Measurements from ENCODE around the gene COL12A1. TPM values are rescaled to one million over a fixed set of nuclear protein-coding genes. Genes with fewer than 3 reads are reported as not detected.

The COL12A1 gene
- total and polyA plus RNA-seq, 2 of the 13 experiments (the other 11 are each of a cell fraction or from before 2014, with no cell fraction given) = 0.02 TPM; not detected in 1

DNA sequence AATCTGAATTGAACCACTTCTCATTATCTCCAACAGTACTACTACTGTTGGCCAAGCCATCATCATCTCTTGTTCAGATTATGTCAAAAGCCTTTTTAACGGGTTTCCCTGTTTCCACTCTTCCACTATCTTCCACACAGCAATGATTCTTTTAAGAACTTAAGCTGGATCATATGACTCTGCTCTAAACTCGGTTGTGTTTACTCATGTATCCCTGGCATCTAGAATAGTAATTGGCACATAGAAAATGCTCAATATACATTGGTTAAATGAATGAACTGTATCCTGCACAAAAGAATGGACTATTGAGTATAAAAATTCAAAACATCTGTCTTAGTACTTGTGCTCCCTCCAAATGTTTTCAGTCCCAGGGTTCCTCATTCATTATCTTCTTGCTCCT is 40.5 kb upstream of the COL12A1 start:
- H3K27me3 ChIP-seq (ENCODE audit: control insufficient read depth in 1 of 2, insufficient read depth in 2 of 2, low read length in 2 of 2) = no peaks in the 10 kb centered on the region; a peak in 1 of 5 replicates
- CTCF ChIA-PET (ENCODE audit: low intra/inter-chr PET ratio, low total read pairs) = no interaction called here
- no peak overlapping the region for H3K27ac ChIP-seq (ENCODE audit: extremely low read length, insufficient read depth, low read length)
- H3K36me3 ChIP-seq (replicated peaks in 1 of 2; ENCODE audit: control insufficient read depth in 1 of 2, insufficient read depth in 2 of 2, low read length in 2 of 2) = no peaks in the 10 kb centered on the region; a peak in 1 of 5 replicates
- intact Hi-C loops (cut with micrococcal nuclease; ENCODE audit: unreplicated experiment) (no loop called here), in situ Hi-C loops (cut with HindIII; ENCODE audit: extremely low pct_ligation_motif_present, low pct_unique_long_range_greater_than_20kb) (no loop called here)
- ATAC-seq (no peak), FAIRE-seq (no peak), DNase-seq (ENCODE audit: low spot score) (no peak)
- H3K79me2 ChIP-seq (ENCODE audit: insufficient read depth, low read length) = peaks cover 21% of the 10 kb centered on the region
- no peak overlapping the region for H2AFZ ChIP-seq (ENCODE audit: low read length)
- POLR2A ChIA-PET = no interaction called here
- H4K20me1 ChIP-seq (ENCODE audit: insufficient read depth, low read length) = peaks cover 5% of the 10 kb centered on the region; the same call in 1 of the 2 replicates
- H3K9me3 ChIP-seq (ENCODE audit: low read length) = no peaks in the 10 kb centered on the region
- WGBS (ENCODE audit: low lambda C conversion rate) = 0% methylated on average over 2 of the region's 2 CpGs
- H3K4me1 ChIP-seq (ENCODE audit: insufficient read depth, low read length) = peaks cover 15% of the 10 kb centered on the region
- no TSS peak for BruUV-seq (replicated peaks)
- no peak overlapping the region for H3K4me2 ChIP-seq (ENCODE audit: low read depth, low read length)
- no peak overlapping the region for H3K4me3 ChIP-seq (replicated peaks in 1 of 3; ENCODE audit: insufficient read depth in 1 of 3, low read depth in 2 of 3, low read length in 3 of 3)
- H3K9ac ChIP-seq (ENCODE audit: insufficient read depth, low read depth, low read length) = no peak overlapping the region
- TF ChIP-seq ZFY (CRISPR knock-in tag; IDR thresholded peaks at IDR 0.05) (no peak), MAFG (CRISPR knock-in tag; IDR thresholded peaks at IDR 0.05) (no peak), RAD51 (IDR thresholded peaks at IDR 0.05; ENCODE audit: borderline replicate concordance) (no peak), ZNF883 (CRISPR knock-in tag; IDR thresholded peaks at IDR 0.05; ENCODE audit: not compliant biosample characterization) (no peak), GFI1 (CRISPR knock-in tag; IDR thresholded peaks at IDR 0.05; ENCODE audit: borderline replicate concordance) (no peak), MAFF (IDR thresholded peaks at IDR 0.05; ENCODE audit: low read depth, low read length) (no peak), ZNF713 (CRISPR knock-in tag; IDR thresholded peaks at IDR 0.05) (no peak), HOXA5 (CRISPR knock-in tag; IDR thresholded peaks at IDR 0.05) (no peak), ZNF562 (CRISPR knock-in tag; IDR thresholded peaks at IDR 0.05; ENCODE audit: borderline replicate concordance) (no peak), ZNF709 (CRISPR knock-in tag; IDR thresholded peaks at IDR 0.05) (no peak), ZNF230 (CRISPR knock-in tag; IDR thresholded peaks at IDR 0.05) (no peak), ZNF564 (CRISPR knock-in tag; IDR thresholded peaks at IDR 0.05) (no peak), ZZZ3 (CRISPR knock-in tag; IDR thresholded peaks at IDR 0.05; ENCODE audit: borderline replicate concordance) (no peak), ZSCAN22 (CRISPR knock-in tag; IDR thresholded peaks at IDR 0.05) (no peak)
- TF ChIP-seq, protein P1, sequence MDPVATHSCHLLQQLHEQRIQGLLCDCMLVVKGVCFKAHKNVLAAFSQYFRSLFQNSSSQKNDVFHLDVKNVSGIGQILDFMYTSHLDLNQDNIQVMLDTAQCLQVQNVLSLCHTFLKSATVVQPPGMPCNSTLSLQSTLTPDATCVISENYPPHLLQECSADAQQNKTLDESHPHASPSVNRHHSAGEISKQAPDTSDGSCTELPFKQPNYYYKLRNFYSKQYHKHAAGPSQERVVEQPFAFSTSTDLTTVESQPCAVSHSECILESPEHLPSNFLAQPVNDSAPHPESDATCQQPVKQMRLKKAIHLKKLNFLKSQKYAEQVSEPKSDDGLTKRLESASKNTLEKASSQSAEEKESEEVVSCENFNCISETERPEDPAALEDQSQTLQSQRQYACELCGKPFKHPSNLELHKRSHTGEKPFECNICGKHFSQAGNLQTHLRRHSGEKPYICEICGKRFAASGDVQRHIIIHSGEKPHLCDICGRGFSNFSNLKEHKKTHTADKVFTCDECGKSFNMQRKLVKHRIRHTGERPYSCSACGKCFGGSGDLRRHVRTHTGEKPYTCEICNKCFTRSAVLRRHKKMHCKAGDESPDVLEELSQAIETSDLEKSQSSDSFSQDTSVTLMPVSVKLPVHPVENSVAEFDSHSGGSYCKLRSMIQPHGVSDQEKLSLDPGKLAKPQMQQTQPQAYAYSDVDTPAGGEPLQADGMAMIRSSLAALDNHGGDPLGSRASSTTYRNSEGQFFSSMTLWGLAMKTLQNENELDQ (CRISPR knock-in tag; IDR thresholded peaks at IDR 0.05; ENCODE audit: borderline replicate concordance) = no peak
- TF ChIP-seq, protein P2, sequence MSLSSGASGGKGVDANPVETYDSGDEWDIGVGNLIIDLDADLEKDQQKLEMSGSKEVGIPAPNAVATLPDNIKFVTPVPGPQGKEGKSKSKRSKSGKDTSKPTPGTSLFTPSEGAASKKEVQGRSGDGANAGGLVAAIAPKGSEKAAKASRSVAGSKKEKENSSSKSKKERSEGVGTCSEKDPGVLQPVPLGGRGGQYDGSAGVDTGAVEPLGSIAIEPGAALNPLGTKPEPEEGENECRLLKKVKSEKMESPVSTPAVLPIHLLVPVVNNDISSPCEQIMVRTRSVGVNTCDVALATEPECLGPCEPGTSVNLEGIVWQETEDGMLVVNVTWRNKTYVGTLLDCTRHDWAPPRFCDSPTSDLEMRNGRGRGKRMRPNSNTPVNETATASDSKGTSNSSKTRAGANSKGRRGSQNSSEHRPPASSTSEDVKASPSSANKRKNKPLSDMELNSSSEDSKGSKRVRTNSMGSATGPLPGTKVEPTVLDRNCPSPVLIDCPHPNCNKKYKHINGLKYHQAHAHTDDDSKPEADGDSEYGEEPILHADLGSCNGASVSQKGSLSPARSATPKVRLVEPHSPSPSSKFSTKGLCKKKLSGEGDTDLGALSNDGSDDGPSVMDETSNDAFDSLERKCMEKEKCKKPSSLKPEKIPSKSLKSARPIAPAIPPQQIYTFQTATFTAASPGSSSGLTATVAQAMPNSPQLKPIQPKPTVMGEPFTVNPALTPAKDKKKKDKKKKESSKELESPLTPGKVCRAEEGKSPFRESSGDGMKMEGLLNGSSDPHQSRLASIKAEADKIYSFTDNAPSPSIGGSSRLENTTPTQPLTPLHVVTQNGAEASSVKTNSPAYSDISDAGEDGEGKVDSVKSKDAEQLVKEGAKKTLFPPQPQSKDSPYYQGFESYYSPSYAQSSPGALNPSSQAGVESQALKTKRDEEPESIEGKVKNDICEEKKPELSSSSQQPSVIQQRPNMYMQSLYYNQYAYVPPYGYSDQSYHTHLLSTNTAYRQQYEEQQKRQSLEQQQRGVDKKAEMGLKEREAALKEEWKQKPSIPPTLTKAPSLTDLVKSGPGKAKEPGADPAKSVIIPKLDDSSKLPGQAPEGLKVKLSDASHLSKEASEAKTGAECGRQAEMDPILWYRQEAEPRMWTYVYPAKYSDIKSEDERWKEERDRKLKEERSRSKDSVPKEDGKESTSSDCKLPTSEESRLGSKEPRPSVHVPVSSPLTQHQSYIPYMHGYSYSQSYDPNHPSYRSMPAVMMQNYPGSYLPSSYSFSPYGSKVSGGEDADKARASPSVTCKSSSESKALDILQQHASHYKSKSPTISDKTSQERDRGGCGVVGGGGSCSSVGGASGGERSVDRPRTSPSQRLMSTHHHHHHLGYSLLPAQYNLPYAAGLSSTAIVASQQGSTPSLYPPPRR (CRISPR knock-in tag; IDR thresholded peaks at IDR 0.05; ENCODE audit: borderline replicate concordance) = no peak
- TF ChIP-seq, protein P3, sequence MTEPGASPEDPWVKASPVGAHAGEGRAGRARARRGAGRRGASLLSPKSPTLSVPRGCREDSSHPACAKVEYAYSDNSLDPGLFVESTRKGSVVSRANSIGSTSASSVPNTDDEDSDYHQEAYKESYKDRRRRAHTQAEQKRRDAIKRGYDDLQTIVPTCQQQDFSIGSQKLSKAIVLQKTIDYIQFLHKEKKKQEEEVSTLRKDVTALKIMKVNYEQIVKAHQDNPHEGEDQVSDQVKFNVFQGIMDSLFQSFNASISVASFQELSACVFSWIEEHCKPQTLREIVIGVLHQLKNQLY (CRISPR knock-in tag; IDR thresholded peaks at IDR 0.05) = no peak
- TF ChIP-seq, protein P4, sequence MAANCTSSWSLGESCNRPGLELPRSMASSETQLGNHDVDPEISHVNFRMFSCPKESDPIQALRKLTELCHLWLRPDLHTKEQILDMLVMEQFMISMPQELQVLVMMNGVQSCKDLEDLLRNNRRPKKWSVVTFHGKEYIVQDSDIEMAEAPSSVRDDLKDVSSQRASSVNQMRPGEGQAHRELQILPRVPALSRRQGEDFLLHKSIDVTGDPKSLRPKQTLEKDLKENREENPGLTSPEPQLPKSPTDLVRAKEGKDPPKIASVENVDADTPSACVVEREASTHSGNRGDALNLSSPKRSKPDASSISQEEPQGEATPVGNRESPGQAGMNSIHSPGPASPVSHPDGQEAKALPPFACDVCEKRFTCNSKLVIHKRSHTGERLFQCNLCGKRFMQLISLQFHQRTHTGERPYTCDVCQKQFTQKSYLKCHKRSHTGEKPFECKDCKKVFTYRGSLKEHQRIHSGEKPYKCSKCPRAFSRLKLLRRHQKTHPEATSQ (CRISPR knock-in tag; IDR thresholded peaks at IDR 0.05; ENCODE audit: borderline replicate concordance) = no peak
